Progenitor cell of endocrine pancreas (in vitro differentiated cells): ENCODE data around the gene VGLL2. TPM values are rescaled to one million over a fixed set of nuclear protein-coding genes. Genes with fewer than 3 reads are reported as not detected.

Experiments
- DNase-seq: peaks from one replicate; pipeline ENCODE4 v3.0.0; 2021; ENCODE audit warnings: low spot score; ENCODE audit not compliant: unreplicated experiment
- H3K27ac Mint-ChIP-seq: 2 replicates; pipeline ENCODE4 v1.8.0; 2021; ENCODE audit warnings: mild to moderate bottlenecking, moderate library complexity, mixed read lengths
- H3K27me3 Mint-ChIP-seq: 2 replicates; pipeline ENCODE4 v1.8.0; 2021; ENCODE audit warnings: mixed read lengths
- H3K36me3 Mint-ChIP-seq: 2 replicates; pipeline ENCODE4 v1.8.0; 2022; ENCODE audit warnings: mixed read lengths; ENCODE audit not compliant: insufficient read depth
- H3K4me1 Mint-ChIP-seq: 2 replicates; pipeline ENCODE4 v1.8.0; 2021; ENCODE audit warnings: low read depth, mixed read lengths
- H3K4me3 Mint-ChIP-seq: 2 replicates; pipeline ENCODE4 v1.8.0; 2021; ENCODE audit warnings: low read depth, mild to moderate bottlenecking, moderate library complexity, mixed read lengths
- H3K9me3 Mint-ChIP-seq: 2 replicates; pipeline ENCODE4 v1.8.0; 2021; ENCODE audit warnings: low read depth, mixed read lengths
- CTCF ChIP-seq: fragments of 200-600 bp; sonication (generic); IDR thresholded peaks from one replicate; pipeline ENCODE4 v1.5.0; 2021; ENCODE audit warnings: antibody characterized with exemption, mild to moderate bottlenecking; ENCODE audit not compliant: unreplicated experiment
- total RNA-seq: library from RNA; stranded (reverse); gene quantifications from 2 replicates; pipeline ENCODE4 v1.2.1, GENCODE V29; 2021

Gene VGLL2
- total RNA-seq, 1 donor from 2014 or later, result not detected

DNA sequence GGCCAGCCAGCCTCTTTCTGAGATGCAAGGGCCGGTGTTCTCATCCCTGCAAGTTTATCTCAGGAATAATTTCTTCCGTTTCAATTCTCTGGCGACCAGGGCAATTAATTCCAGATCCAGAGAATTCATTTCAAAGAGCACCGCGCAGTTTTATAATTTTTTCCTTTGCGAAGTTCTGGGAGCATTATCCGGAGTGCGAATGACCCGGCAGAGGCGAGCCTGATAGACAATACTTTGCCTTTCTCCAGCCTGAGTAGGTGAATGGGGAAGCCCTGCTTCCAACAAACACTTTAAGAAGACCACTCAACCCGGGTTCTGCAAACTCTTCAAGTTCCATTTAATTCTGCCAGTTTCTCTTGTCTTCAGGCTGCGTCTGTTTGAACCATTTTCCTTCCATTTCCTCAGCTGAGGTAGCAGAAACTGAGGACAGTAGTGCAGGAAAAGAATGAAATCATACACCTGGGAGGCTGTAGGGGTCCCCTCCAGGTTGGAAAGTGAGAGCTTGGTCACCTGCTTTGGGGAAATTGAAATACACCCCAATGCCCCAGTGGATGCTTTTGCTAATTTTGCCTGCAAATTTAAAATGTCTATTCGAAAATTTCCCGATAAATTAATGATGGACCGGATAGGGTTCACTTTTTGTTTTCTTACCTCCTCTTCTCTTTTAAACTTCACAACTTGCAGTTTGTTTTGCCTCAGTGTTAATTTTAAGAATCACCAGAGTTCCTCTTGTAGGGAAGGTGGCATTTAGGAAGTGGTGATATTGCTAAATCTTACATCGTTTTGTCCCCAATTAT lies 1.1 kb downstream of the VGLL2 start:
- H3K27ac Mint-ChIP-seq, result no peak overlapping the region
- TF ChIP-seq CTCF, result no peak
- peak overlapping the region; percentile 19 for H3K4me3 Mint-ChIP-seq
- H3K36me3 Mint-ChIP-seq, result no peaks in the 10 kb centered on the region
- H3K27me3 Mint-ChIP-seq, result peaks cover 88% of the 10 kb centered on the region
- H3K4me1 Mint-ChIP-seq, result peaks cover 5% of the 10 kb centered on the region
- DNase-seq, result no peak
- H3K9me3 Mint-ChIP-seq, result no peaks in the 10 kb centered on the region

DNA sequence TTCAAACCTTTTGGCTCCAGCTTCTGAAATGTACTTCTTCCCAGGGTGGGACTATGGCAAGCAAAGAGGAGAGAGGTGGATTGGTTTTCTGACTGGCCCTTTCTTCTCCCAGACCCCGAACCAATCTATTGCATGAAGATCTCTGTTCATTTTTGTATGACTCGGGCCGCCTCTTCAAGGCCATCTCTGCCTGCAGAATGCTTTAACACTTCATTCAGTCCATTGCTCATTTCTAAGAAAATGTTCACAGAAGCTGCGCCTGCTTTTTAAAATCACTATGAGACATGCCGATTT lies 1.6 kb downstream of the VGLL2 start:
- Mint-ChIP-seq H3K27ac (no peak overlapping the region), H3K36me3 (no peaks in the 10 kb centered on the region), H3K27me3 (peaks cover 88% of the 10 kb centered on the region), H3K9me3 (no peaks in the 10 kb centered on the region), H3K4me3 (no peak overlapping the region), H3K4me1 (peaks cover 5% of the 10 kb centered on the region)
- no peak for TF ChIP-seq CTCF
- no peak for DNase-seq

DNA sequence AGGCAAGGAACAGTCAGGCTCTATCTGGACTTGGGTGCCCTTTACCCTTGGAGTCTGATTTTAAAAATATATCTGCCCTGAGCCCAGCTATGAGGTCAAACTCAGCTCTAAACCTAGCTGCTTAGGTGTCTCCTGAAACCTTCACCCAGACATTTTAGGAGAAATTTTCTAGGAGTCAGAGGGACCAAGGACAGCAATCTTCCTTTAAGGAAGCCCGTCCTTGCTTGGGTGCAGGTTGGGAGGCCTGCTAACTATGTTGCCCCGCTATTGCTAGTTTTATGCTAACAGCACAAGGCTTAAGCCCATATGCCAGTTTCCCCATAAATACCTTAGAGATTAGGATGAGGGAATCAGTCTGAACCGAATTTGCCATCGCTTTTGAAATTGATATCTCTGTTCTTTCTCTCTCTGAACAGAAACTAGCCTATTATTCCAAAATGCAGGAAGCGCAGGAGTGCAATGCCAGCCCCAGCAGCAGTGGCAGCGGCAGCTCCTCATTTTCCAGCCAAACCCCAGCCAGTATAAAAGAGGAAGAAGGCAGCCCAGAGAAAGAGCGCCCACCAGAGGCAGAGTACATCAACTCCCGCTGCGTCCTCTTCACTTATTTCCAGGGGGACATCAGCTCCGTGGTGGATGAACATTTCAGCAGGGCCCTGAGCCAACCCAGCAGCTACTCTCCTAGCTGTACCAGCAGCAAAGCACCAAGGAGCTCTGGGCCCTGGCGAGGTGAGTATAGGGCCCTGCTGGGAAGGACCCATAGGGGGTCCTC lies 2.6 kb downstream of the VGLL2 start:
- Mint-ChIP-seq H3K27ac (no peak overlapping the region), H3K36me3 (no peaks in the 10 kb centered on the region), H3K9me3 (no peaks in the 10 kb centered on the region), H3K4me3 (no peak overlapping the region), H3K27me3 (peaks cover 90% of the 10 kb centered on the region), H3K4me1 (peaks cover 5% of the 10 kb centered on the region)
- peak; percentile 44 for TF ChIP-seq CTCF
- no peak for DNase-seq

- Mint-ChIP-seq H3K27ac (no peak overlapping the region), H3K4me1 (peaks cover 5% of the 10 kb centered on the region), H3K9me3 (no peaks in the 10 kb centered on the region), H3K4me3 (no peak overlapping the region), H3K36me3 (no peaks in the 10 kb centered on the region), H3K27me3 (peaks cover 91% of the 10 kb centered on the region)
- DNase-seq, result no peak
- no peak for TF ChIP-seq CTCF
Observed at GRCh38 chr6:117268924-117269323, 3.6 kb downstream of the VGLL2 start.

DNA sequence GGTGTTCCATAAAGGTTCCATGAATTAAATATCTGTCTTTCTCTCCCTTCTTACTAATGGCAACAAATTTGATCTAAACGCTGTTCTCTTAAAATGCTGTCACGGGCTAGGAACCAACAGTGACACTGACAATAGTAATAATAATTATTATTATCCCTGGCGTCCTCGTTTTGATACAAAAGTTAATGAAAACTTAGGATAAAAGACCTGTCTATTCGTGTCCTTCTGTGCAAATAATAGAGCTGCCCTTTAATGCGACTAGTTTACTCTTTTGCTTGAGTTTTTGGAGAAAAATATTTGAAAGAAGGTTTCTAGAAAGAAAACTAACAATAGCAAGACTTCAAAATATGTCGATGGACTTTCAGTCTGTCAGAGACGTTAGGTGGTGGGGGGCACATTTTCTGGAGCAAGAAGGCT lies 4.3 kb downstream of the VGLL2 start:
- H3K9me3 Mint-ChIP-seq, result no peaks in the 10 kb centered on the region

More for the DNA sequence above, 4.3 kb downstream of the VGLL2 start:
- no peak for TF ChIP-seq CTCF
- peaks cover 5% of the 10 kb centered on the region for H3K4me1 Mint-ChIP-seq
- peak overlapping the region; percentile 64 for H3K4me3 Mint-ChIP-seq
- H3K27ac Mint-ChIP-seq, result peak overlapping the region; percentile 73
- no peak for DNase-seq
- H3K27me3 Mint-ChIP-seq, result peaks cover 91% of the 10 kb centered on the region
- no peaks in the 10 kb centered on the region for H3K36me3 Mint-ChIP-seq
